Esophagus muscularis mucosa (tissue), 4 donors: ENCODE data around the gene MAZ.

Experiments used
- CTCF ChIP-seq, 3 experiments: fragments of 200-600 bp in 2 of 3; fragments of 450-650 bp in 1 of 3; sonication (generic) in 2 of 3; IDR thresholded peaks; one replicate each; pipeline ENCODE4 v1.5.1; 2017 to 2019; ENCODE audit warnings: antibody characterized with exemption in 3 of 3, mild to moderate bottlenecking in 2 of 3, moderate library complexity in 1 of 3
- EP300 ChIP-seq: sonication (generic); formaldehyde crosslinking; IDR thresholded peaks from one replicate; pipeline ENCODE4 v1.6.1; 2017; ENCODE audit warnings: antibody characterized with exemption
- POLR2A ChIP-seq: fragments of 450-650 bp; IDR thresholded peaks from one replicate; pipeline ENCODE4 v1.6.1; 2017; ENCODE audit warnings: antibody characterized with exemption, moderate library complexity, mild to moderate bottlenecking, low read depth
- POLR2AphosphoS5 ChIP-seq, 2 donors: sonication (generic); formaldehyde crosslinking; IDR thresholded peaks; one replicate each; pipeline ENCODE4 v1.6.1; 2017; ENCODE audit warnings: antibody characterized with exemption in 2 of 2

- TF ChIP-seq CTCF (IDR thresholded peaks at IDR 0.05) (no peak), POLR2AphosphoS5 (IDR thresholded peaks at IDR 0.05) (no peak), EP300 (no peak), POLR2A (no peak)
These were observed 14.2 kb upstream of the MAZ start for GRCh38 chr16:29791845-29792807.
